Ishikawa (cell line): Measurements from ENCODE around the gene PREPL.

Experiments used
- CEBPB ChIP-seq: IDR thresholded peaks from 2 replicates; pipeline ENCODE4 v1.6.1; 2012
- CREB1 ChIP-seq: IDR thresholded peaks from 2 replicates; pipeline ENCODE4 v1.6.1; 2012; ENCODE audit warnings: low read depth
- EGR1 ChIP-seq: IDR thresholded peaks from 2 replicates; pipeline ENCODE4 v1.6.1; 2012
- EP300 ChIP-seq: IDR thresholded peaks from 2 replicates; pipeline ENCODE4 v1.6.1; 2012; ENCODE audit warnings: borderline replicate concordance
- FOXM1 ChIP-seq: IDR thresholded peaks from 2 replicates; pipeline ENCODE4 v1.6.1; 2012; ENCODE audit warnings: low read depth, borderline replicate concordance
- MAX ChIP-seq: IDR thresholded peaks from 2 replicates; pipeline ENCODE4 v1.6.1; 2012
- NFIC ChIP-seq: IDR thresholded peaks from 2 replicates; pipeline ENCODE4 v1.6.1; 2012
- RAD21 ChIP-seq: IDR thresholded peaks from 2 replicates; pipeline ENCODE4 v1.6.1; 2012; ENCODE audit warnings: low read depth
- REST ChIP-seq: IDR thresholded peaks from 2 replicates; pipeline ENCODE4 v1.6.1; 2012; ENCODE audit warnings: low read depth, mild to moderate bottlenecking
- TAF1 ChIP-seq: IDR thresholded peaks from 2 replicates; pipeline ENCODE4 v1.6.1; 2012; ENCODE audit warnings: low read depth, mild to moderate bottlenecking
- TCF12 ChIP-seq: IDR thresholded peaks from 2 replicates; pipeline ENCODE4 v1.6.1; 2012; ENCODE audit warnings: low read depth
- TEAD4 ChIP-seq: IDR thresholded peaks from 2 replicates; pipeline ENCODE4 v1.6.1; 2012
- USF1 ChIP-seq: IDR thresholded peaks from 2 replicates; pipeline ENCODE4 v1.6.1; 2012

- TF ChIP-seq EP300 (no peak), CREB1 (no peak), TEAD4 (no peak), RAD21 (no peak), EGR1 (no peak), TAF1 (no peak), FOXM1 (no peak), TCF12 (no peak), CEBPB (no peak), MAX (no peak), REST (no peak), USF1 (no peak), NFIC (no peak)
Measured at GRCh38 chr2:44371445-44371844, 10.2 kb upstream of the PREPL start.
